HG03135 (cell line): Measurements from ENCODE around the gene PPP1R13L.
"Not testable (repeated sequence)": the region's sequence is repeated elsewhere in the genome, so short reads cannot be mapped to it uniquely, and the experiment has no call there.

Experiments
- ATAC-seq: cut with Tn5 transposase; IDR thresholded peaks from one replicate; pipeline ENCODE4 v1.9.1; 2021; ENCODE audit warnings: mild to moderate bottlenecking, moderate library complexity; ENCODE audit not compliant: unreplicated experiment

The PPP1R13L gene

GRCh38 chr19:45348367-45349125 lies 56.3 kb downstream of the PPP1R13L start:
- ATAC-seq: no peak

GRCh38 chr19:45347570-45348366 lies 57.1 kb downstream of the PPP1R13L start:
- no peak for ATAC-seq

- no peak for ATAC-seq
Observed at GRCh38 chr19:45346449-45346848, 58.4 kb downstream of the PPP1R13L start.

- ATAC-seq: no peak
Observed at GRCh38 chr19:45345506-45345860, 59.4 kb downstream of the PPP1R13L start.

GRCh38 chr19:45344621-45345505 lies 60.0 kb downstream of the PPP1R13L start:
- no peak for ATAC-seq

- no peak for ATAC-seq
Observed at GRCh38 chr19:45342911-45343310, 62.0 kb downstream of the PPP1R13L start.

- no peak for ATAC-seq
Observed at GRCh38 chr19:45340899-45341453, 63.9 kb downstream of the PPP1R13L start.

GRCh38 chr19:45340232-45340898 lies 64.5 kb downstream of the PPP1R13L start, which contains the start of gene KLC3:
Gene KLC3, plus strand, starts transcription at chr19:45340750. Its CDS starts 4,792 bp downstream, at chr19:45345542.
- no peak for ATAC-seq

GRCh38 chr19:45339629-45340028 lies 65.2 kb downstream of the PPP1R13L start:
- ATAC-seq: no peak

GRCh38 chr19:45336696-45337251 lies 68.1 kb downstream of the PPP1R13L start:
- ATAC-seq: no peak

GRCh38 chr19:45334881-45335280 lies 70.0 kb downstream of the PPP1R13L start:
- not testable (repeated sequence) for ATAC-seq

- ATAC-seq: no peak
Observed at GRCh38 chr19:45333609-45334303, 71.1 kb downstream of the PPP1R13L start.

GRCh38 chr19:45331411-45331810 lies 73.5 kb downstream of the PPP1R13L start:
- no peak for ATAC-seq
